Hematopoietic multipotent progenitor cell treated with erythropoietin and hydrocortisone succinate and interleukin-3 and kit ligand, for 15 days (in vitro differentiated cells): ENCODE data around the gene TSTD1.
"Not testable (repeated sequence)": the region's sequence is repeated elsewhere in the genome, so short reads cannot be mapped to it uniquely, and the experiment has no call there.

ENCODE experiments used
- DNase-seq: peaks from one replicate; pipeline ENCODE4 v3.0.0-alpha.2; 2015; ENCODE audit warnings: low spot score

The TSTD1 gene

DNA sequence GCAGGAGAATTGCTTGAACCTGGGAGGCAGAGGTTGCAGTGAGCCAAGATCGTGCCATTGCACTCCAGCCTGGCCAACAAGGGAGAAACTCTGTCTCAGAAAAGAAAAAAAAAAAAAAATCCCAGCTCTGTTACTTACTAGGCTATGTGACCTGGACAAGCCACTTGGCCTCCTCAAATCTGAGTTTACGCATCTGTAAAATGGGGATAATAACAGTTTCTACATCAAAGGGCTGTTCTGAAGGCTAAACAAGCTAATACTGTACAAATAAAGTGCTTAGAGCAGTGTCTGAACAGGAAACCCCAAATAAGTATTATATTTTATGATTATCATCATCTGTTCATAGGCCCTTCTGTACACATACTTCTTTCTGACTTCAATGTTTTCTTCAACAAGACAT, 31.4 kb downstream of the TSTD1 start:
- DNase-seq = no peak

DNA sequence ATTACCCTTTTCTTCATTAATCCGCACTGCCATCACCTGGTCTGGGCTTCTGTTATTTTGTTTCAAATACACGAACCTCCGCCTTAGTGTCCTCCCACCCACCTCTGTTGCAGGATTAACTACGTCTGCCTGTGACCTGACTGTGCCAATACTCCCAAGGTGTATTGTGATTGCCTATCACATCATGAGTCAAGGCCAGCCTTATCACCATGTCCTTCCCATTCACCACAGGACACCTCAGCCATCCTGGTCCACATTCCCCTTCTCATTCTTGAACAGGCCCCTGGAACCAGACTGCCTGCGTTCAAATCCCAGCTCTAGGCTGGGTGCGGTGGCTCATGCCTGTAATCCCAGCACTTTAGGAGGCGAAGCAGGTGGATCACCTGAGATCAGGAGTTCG, 32.2 kb downstream of the TSTD1 start:
- DNase-seq = no peak

DNA sequence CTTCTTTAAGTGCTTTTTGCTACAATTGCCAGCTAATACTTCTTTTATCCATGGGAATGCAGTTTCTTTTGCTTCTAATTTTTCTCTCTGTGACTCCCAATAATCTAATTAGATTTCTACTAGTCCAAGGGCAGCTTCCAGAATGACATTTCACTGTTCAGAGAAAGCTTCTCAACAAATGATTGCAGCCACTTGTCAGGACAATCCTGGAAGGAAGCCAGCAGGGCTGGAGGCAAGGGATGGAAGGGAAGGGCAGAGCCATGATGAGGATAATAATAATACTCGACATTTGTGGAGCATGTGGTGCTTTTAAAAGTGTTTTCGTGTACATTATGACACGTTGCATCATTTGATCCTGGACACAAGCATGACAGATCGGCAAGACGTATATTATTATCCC, 37.2 kb downstream of the TSTD1 start:
- DNase-seq = no peak

DNA sequence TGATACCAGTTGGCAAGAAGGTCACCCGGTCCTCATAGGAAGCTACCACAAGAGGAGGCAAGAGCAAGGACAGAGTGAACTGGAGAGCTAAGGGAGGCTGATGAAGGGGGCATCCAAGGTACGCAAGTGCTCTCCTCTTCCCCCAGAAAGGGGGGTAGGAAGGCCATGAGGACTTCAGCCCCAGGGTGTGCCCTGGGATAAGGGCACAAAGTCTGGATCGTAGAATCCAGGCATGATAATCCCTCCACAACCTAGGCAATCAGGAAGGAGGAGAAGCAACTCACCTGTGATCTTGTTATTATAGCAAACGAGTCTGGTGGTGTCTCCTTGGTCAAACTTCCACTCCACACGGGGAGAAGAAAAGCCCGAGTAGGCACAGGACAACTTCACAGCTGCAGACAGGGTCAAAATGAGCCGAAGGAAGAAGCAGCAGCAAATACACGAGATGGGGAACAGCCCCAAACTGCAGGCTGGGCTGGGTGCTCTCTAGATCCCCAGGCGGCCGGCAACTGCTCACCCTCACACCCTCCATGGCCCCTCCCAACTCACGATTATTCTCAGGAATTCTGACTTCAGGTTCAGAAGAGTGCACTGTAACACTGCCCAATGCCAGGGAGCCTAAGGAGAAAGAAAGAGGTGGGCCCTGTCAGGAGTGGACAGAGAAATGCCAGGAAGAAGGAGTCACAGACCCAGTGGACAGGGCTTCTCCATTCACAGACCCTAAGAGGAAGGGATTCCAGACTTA, 37.9 kb downstream of the TSTD1 start:
- DNase-seq = no peak

DNA sequence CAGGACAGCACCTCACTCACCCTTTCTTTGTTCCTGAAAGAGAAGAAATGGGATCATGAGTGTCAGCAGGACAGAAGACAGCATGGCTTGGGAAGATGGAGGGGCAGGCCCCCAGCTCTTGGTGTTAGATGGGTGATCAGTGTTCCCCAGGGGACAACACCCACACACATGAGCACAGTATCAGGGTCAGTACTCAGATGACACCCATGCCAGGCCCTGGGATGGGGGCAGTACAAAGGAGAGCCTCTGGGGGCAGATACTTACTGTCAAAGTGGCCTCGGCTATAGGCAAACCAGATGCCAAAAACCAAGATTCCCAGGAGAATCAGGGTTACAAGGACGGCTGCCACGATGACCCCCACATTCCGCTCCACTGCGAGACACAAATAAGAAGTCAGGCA, 39.4 kb downstream of the TSTD1 start:
- DNase-seq = no peak

DNA sequence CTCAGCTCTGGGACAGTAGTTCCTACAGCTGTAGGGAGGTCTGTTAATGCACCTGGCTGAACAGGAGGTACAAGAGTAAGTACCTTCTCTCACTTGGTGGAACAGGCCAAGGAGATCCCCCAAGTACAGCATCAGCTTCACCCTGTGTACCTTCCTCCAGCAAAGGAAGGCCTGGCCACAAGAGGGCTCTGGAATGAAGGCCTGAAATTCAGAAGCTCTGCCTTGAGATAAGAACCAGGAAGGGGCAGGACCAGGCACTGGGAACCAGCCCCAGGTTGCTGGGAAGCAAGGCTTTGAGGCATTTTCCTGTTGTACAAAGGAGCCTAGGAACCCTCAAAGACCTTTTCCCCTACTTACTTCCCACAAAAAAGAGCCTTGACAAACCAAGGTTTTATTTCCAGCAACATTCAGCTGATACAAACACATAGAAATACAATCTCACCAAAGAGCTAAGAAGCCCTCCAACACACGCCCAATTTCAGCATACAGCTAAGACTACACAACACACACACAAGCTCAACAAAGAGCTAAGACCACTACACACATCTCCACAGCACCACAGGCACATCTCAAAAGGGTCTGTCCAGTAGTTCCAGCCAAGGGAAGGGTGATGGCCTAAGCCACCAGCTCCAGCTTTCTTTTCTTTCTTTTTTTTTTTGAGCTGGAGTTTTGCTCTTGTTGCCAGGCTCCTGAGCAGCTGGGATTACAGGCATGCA, 41.3 kb downstream of the TSTD1 start:
- peak; percentile 79 for DNase-seq

DNA sequence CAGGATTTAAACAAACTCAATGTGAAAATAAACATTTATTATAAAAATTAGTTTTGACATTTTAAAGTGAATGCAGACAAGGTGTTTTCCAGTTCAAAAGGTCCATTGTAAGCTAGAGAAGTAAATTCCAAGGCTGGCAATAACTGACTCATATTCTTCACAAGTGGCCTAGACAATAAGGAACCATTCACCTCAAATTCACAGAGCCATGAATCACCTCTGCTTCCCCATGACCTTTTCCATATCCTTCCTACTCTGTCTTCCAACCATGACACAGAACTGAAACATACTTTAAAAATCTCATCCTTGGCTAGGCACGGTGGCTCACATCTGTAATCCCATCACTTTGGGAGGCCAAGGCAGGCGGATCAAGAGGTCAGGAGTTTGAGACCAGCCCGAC, 42.6 kb downstream of the TSTD1 start:
- no peak for DNase-seq

DNA sequence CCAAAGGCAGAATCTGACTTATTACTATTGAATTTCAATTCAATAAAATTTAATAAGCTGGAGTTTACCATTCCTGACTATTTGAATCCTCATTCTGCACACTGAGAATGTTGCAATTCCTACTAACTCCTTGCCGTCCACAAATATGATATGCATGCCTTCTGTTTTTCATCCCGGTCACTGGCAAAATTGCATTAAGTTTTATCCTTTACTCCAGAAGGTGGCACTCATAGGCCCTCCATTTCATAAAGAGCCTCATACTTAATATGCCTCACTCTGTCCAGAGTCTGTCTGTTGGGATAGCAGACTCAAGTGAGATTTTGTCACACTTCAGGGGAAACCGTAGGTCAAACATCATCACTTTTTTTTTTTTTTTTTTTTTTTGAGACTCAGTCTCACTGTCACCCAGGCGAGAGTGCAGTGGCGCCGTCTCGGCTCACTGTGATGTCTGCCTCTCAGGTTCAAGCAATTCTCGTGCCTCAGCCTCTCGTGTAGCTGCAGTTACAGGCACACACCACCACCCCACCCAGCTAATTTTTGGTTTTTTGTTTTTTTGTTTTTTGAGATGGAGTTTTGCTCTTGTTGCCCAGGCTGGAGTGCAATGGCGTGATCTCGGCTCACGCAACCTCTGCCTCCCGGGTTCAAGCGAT, 45.1 kb downstream of the TSTD1 start:
- peak; percentile 49 for DNase-seq

DNA sequence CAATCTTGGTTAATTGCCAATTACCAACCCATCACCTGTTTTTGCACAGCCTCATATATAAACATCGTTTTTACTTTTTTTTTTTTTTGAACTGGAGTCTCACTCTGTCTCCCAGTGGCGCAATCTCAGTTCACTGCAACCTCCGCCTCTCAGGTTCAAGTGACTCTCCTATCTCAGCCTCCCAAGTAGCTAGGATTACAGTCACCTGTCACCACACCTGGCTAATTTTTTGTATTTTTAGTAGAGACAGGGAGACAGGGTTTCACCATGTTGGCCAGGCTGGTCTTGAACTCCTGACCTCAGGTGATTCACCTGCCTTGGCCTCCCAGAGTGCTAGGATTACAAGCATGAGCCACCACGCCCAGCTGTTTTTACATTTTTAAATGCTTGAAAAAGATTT, 46.7 kb downstream of the TSTD1 start:
- DNase-seq = not testable (repeated sequence)
